WTC11 (cell line): Measurements from ENCODE around the gene IAH1. TPM values are rescaled to one million over a fixed set of nuclear protein-coding genes. Genes with fewer than 3 reads are reported as not detected.

ENCODE experiments used
- ATAC-seq: fragments of 200-7000 bp; cut with Tn5 transposase; 2 replicates; pipeline ENCODE4 v1.10.0; 2021; ENCODE audit warnings: mild to moderate bottlenecking, moderate library complexity
- CTCF ChIA-PET: fragments of 300-600 bp; sonication (Branson Sonifier 250); formaldehyde crosslinking; loops from one replicate; lab custom pipeline; 2021; ENCODE audit warnings: antibody characterized with exemption; lab: Charles Lee
- POLR2A ChIA-PET: fragments of 350-600 bp; sonication (Branson Sonifier 250); formaldehyde crosslinking; loops from one replicate; lab custom pipeline; 2021; ENCODE audit warnings: antibody characterized with exemption; lab: Charles Lee
- DNase-seq: peaks from one replicate; pipeline ENCODE4 v3.0.0; 2021; ENCODE audit warnings: low spot score
- H3K27ac Mint-ChIP-seq: 2 replicates; pipeline ENCODE4 v1.8.0; 2021; ENCODE audit warnings: mixed read lengths
- H3K27me3 Mint-ChIP-seq: 2 replicates; pipeline ENCODE4 v1.8.0; 2021; ENCODE audit warnings: low read depth, mild to moderate bottlenecking, moderate library complexity, mixed read lengths
- H3K36me3 Mint-ChIP-seq: 2 replicates; pipeline ENCODE4 v1.8.0; 2021; ENCODE audit warnings: mixed read lengths
- H3K4me1 Mint-ChIP-seq: 2 replicates; pipeline ENCODE4 v1.8.0; 2022; ENCODE audit warnings: mixed read lengths
- H3K4me3 Mint-ChIP-seq: 2 replicates; pipeline ENCODE4 v1.8.0; 2021; ENCODE audit warnings: mild to moderate bottlenecking, moderate library complexity, mixed read lengths
- H3K9me3 Mint-ChIP-seq: 2 replicates; pipeline ENCODE4 v1.8.0; 2021; ENCODE audit warnings: mixed read lengths
- ATF1 ChIP-seq: sonication (generic); formaldehyde crosslinking; IDR thresholded peaks from 2 replicates; pipeline ENCODE4 v1.8.1; 2023; ENCODE audit warnings: mild to moderate bottlenecking, moderate library complexity, missing genetic modification reagents
- CREM ChIP-seq: sonication (generic); formaldehyde crosslinking; IDR thresholded peaks from 2 replicates; pipeline ENCODE4 v1.8.1; 2022; ENCODE audit warnings: mild to moderate bottlenecking, missing genetic modification reagents, moderate library complexity
- EMX1 ChIP-seq: fragments of 250-450 bp; sonication (Bioruptor Pico); IDR thresholded peaks from 2 replicates; pipeline ENCODE4 v1.8.0; 2021; ENCODE audit warnings: mild to moderate bottlenecking
- FOXJ3 ChIP-seq: sonication (generic); formaldehyde crosslinking; IDR thresholded peaks from 2 replicates; pipeline ENCODE4 v1.9.0; 2021; ENCODE audit warnings: missing genetic modification reagents, mild to moderate bottlenecking, borderline replicate concordance
- HMGA2 ChIP-seq: fragments of 250-450 bp; sonication (Bioruptor Pico); IDR thresholded peaks from 2 replicates; pipeline ENCODE4 v1.4.0; 2021; ENCODE audit warnings: mild to moderate bottlenecking, moderate library complexity
- JUN ChIP-seq: sonication (generic); formaldehyde crosslinking; IDR thresholded peaks from 2 replicates; pipeline ENCODE4 v1.8.0; 2023; ENCODE audit warnings: mild to moderate bottlenecking, missing genetic modification reagents
- KAT7 ChIP-seq: sonication (generic); formaldehyde crosslinking; IDR thresholded peaks from 2 replicates; pipeline ENCODE4 v1.8.1; 2023; ENCODE audit warnings: missing genetic modification reagents, mild to moderate bottlenecking, borderline replicate concordance
- MYBL2 ChIP-seq: sonication (generic); formaldehyde crosslinking; IDR thresholded peaks from 2 replicates; pipeline ENCODE4 v1.8.1; 2023; ENCODE audit warnings: mild to moderate bottlenecking, moderate library complexity, missing genetic modification reagents
- NFE2L1 ChIP-seq: sonication (generic); formaldehyde crosslinking; IDR thresholded peaks from 2 replicates; pipeline ENCODE4 v1.8.1; 2023; ENCODE audit warnings: missing genetic modification reagents
- NR2C2 ChIP-seq: sonication (generic); formaldehyde crosslinking; IDR thresholded peaks from 2 replicates; pipeline ENCODE4 v1.8.0; 2022; ENCODE audit warnings: mild to moderate bottlenecking, missing genetic modification reagents
- RELA ChIP-seq: sonication (generic); formaldehyde crosslinking; IDR thresholded peaks from 2 replicates; pipeline ENCODE4 v1.8.1; 2022; ENCODE audit warnings: missing genetic modification reagents, mild to moderate bottlenecking, borderline replicate concordance
- RORB ChIP-seq: fragments of 250-450 bp; sonication (Bioruptor Pico); IDR thresholded peaks from 2 replicates; pipeline ENCODE4 v1.9.0; 2021; ENCODE audit warnings: mild to moderate bottlenecking
- SMAD4 ChIP-seq: sonication (generic); formaldehyde crosslinking; IDR thresholded peaks from 2 replicates; pipeline ENCODE4 v1.8.0; 2022; ENCODE audit warnings: mild to moderate bottlenecking, missing genetic modification reagents
- TCF7 ChIP-seq: sonication (generic); formaldehyde crosslinking; IDR thresholded peaks from 2 replicates; pipeline ENCODE4 v1.8.0; 2022; ENCODE audit warnings: mild to moderate bottlenecking, low read depth, missing genetic modification reagents, moderate library complexity
- ZBTB21 ChIP-seq: sonication (generic); formaldehyde crosslinking; IDR thresholded peaks from 2 replicates; pipeline ENCODE4 v1.8.1; 2023; ENCODE audit warnings: mild to moderate bottlenecking, missing genetic modification reagents, borderline replicate concordance
- ZNF138 ChIP-seq: sonication (generic); formaldehyde crosslinking; conservative IDR thresholded peaks from 2 replicates; pipeline ENCODE4 v1.8.1; 2022; ENCODE audit warnings: mild to moderate bottlenecking, moderate library complexity, missing genetic modification reagents
- ZNF317 ChIP-seq: sonication (generic); formaldehyde crosslinking; IDR thresholded peaks from 2 replicates; pipeline ENCODE4 v1.8.1; 2023; ENCODE audit warnings: low read depth, mild to moderate bottlenecking, moderate library complexity, missing genetic modification reagents, borderline replicate concordance
- total RNA-seq: library from RNA; stranded (reverse); gene quantifications from 3 replicates; pipeline ENCODE4 v1.2.3, GENCODE V29; 2021
- TF ChIP-seq, protein P1 (sequence below): sonication (generic); formaldehyde crosslinking; IDR thresholded peaks from 2 replicates; pipeline ENCODE4 v1.8.1; 2023; ENCODE audit warnings: mild to moderate bottlenecking, missing genetic modification reagents, borderline replicate concordance
- TF ChIP-seq, protein P2 (sequence below): fragments of 250-450 bp; sonication (Bioruptor Pico); IDR thresholded peaks from 2 replicates; pipeline ENCODE4 v2.1.2; 2022; ENCODE audit warnings: mild to moderate bottlenecking, moderate library complexity
- TF ChIP-seq, protein P3 (sequence below): fragments of 250-450 bp; sonication (Bioruptor Pico); conservative IDR thresholded peaks from 2 replicates; pipeline ENCODE4 v1.9.0; 2021; ENCODE audit warnings: mild to moderate bottlenecking
- TF ChIP-seq, protein P4 (sequence below): sonication (generic); formaldehyde crosslinking; IDR thresholded peaks from 2 replicates; pipeline ENCODE4 v1.8.0; 2023; ENCODE audit warnings: mild to moderate bottlenecking, missing genetic modification reagents
- TF ChIP-seq, protein P5 (sequence below): fragments of 250-450 bp; sonication (Bioruptor Pico); IDR thresholded peaks from 2 replicates; pipeline ENCODE4 v1.8.0; 2021; ENCODE audit warnings: mild to moderate bottlenecking

Gene IAH1
- total RNA-seq, 1 experiment from 2014 or later = 14.4 TPM

DNA sequence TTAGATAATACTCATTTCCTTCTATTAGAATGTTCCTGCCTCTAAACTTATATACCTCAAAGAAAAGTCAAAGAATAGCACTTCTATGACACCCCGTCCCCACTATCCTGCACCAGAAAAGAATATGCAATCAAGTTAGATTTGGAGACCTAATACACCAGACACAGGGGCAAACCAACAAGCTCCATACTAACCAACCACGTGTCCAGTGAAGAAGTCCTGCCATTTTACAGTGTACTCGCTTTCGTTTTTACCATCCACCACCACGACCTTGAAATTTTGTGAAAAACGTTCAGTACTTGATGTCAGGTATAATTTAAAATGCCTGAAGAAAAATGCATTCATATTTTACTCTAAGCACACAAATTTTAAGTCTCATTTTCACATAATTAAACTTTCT lies 62.2 kb downstream of the IAH1 start:
- TF ChIP-seq, protein P1, sequence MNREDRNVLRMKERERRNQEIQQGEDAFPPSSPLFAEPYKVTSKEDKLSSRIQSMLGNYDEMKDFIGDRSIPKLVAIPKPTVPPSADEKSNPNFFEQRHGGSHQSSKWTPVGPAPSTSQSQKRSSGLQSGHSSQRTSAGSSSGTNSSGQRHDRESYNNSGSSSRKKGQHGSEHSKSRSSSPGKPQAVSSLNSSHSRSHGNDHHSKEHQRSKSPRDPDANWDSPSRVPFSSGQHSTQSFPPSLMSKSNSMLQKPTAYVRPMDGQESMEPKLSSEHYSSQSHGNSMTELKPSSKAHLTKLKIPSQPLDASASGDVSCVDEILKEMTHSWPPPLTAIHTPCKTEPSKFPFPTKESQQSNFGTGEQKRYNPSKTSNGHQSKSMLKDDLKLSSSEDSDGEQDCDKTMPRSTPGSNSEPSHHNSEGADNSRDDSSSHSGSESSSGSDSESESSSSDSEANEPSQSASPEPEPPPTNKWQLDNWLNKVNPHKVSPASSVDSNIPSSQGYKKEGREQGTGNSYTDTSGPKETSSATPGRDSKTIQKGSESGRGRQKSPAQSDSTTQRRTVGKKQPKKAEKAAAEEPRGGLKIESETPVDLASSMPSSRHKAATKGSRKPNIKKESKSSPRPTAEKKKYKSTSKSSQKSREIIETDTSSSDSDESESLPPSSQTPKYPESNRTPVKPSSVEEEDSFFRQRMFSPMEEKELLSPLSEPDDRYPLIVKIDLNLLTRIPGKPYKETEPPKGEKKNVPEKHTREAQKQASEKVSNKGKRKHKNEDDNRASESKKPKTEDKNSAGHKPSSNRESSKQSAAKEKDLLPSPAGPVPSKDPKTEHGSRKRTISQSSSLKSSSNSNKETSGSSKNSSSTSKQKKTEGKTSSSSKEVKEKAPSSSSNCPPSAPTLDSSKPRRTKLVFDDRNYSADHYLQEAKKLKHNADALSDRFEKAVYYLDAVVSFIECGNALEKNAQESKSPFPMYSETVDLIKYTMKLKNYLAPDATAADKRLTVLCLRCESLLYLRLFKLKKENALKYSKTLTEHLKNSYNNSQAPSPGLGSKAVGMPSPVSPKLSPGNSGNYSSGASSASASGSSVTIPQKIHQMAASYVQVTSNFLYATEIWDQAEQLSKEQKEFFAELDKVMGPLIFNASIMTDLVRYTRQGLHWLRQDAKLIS (CRISPR knock-in tag) = no peak
- TF ChIP-seq ZNF138 (no peak), ATF1 (CRISPR knock-in tag) (no peak), EMX1 (no peak), SMAD4 (CRISPR knock-in tag) (no peak), NFE2L1 (no peak), FOXJ3 (CRISPR knock-in tag) (no peak), JUN (no peak), CREM (CRISPR knock-in tag) (no peak), KAT7 (CRISPR knock-in tag) (no peak)
- TF ChIP-seq, protein P2, sequence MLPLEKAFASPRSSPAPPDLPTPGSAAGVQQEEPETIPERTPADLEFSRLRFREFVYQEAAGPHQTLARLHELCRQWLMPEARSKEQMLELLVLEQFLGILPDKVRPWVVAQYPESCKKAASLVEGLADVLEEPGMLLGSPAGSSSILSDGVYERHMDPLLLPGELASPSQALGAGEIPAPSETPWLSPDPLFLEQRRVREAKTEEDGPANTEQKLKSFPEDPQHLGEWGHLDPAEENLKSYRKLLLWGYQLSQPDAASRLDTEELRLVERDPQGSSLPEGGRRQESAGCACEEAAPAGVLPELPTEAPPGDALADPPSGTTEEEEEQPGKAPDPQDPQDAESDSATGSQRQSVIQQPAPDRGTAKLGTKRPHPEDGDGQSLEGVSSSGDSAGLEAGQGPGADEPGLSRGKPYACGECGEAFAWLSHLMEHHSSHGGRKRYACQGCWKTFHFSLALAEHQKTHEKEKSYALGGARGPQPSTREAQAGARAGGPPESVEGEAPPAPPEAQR (CRISPR knock-in tag) = no peak
- TF ChIP-seq, protein P3, sequence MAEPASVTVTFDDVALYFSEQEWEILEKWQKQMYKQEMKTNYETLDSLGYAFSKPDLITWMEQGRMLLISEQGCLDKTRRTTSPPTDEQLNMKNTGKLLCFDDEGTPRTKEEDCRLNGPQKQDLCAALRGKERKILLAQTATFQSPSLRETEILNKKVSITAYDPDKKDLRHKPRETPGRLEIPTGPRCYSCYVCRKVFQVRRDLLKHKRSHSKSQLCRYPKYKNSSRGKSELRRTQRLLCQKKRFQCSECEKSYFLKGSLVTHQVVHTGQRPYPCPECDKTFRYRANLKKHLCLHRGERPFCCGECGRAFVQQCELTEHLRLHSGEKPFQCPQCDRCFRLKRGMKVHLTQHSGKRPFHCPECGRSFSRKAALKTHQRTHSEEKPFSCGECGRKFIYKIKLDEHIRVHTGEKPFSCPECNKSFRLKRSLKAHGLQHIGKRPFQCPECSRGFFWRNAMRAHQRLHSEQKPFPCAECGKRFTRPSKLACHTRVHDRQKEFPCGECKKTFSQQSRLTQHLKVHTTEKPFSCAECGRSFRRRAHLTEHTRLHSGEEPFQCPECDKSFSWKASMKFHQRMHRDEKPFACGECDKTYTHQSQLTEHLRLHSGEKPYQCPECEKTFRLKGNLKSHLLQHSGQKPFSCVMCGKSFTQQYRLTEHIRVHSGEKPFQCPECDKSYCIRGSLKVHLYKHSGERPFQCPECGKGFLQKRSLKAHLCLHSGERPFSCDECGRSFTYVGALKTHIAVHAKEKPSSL (CRISPR knock-in tag) = no peak
- TF ChIP-seq, protein P4, sequence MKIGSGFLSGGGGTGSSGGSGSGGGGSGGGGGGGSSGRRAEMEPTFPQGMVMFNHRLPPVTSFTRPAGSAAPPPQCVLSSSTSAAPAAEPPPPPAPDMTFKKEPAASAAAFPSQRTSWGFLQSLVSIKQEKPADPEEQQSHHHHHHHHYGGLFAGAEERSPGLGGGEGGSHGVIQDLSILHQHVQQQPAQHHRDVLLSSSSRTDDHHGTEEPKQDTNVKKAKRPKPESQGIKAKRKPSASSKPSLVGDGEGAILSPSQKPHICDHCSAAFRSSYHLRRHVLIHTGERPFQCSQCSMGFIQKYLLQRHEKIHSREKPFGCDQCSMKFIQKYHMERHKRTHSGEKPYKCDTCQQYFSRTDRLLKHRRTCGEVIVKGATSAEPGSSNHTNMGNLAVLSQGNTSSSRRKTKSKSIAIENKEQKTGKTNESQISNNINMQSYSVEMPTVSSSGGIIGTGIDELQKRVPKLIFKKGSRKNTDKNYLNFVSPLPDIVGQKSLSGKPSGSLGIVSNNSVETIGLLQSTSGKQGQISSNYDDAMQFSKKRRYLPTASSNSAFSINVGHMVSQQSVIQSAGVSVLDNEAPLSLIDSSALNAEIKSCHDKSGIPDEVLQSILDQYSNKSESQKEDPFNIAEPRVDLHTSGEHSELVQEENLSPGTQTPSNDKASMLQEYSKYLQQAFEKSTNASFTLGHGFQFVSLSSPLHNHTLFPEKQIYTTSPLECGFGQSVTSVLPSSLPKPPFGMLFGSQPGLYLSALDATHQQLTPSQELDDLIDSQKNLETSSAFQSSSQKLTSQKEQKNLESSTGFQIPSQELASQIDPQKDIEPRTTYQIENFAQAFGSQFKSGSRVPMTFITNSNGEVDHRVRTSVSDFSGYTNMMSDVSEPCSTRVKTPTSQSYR (CRISPR knock-in tag) = no peak
- TF ChIP-seq, all 79 proteins: peak for 0
- no peak for DNase-seq
- CTCF ChIA-PET = no interaction called here
- H3K4me1 Mint-ChIP-seq = 0 out of 2 replicates have a peak, but pooled peaks cover 5% of the 10 kb centered on the region
- H3K9me3 Mint-ChIP-seq = no peaks in the 10 kb centered on the region
- H3K27ac Mint-ChIP-seq = no peak overlapping the region
- POLR2A ChIA-PET = interaction anchor here (0.7 kb wide), 1 partner anchor 19 kb away, joined by 3 read pairs; the partner anchor contains the start of gene ADAM17
- H3K4me3 Mint-ChIP-seq = no peak overlapping the region
- 0 out of 2 replicates have a peak, but pooled peaks cover 2% of the 10 kb centered on the region for H3K36me3 Mint-ChIP-seq
- no peak for ATAC-seq
- no peaks in the 10 kb centered on the region for H3K27me3 Mint-ChIP-seq

DNA sequence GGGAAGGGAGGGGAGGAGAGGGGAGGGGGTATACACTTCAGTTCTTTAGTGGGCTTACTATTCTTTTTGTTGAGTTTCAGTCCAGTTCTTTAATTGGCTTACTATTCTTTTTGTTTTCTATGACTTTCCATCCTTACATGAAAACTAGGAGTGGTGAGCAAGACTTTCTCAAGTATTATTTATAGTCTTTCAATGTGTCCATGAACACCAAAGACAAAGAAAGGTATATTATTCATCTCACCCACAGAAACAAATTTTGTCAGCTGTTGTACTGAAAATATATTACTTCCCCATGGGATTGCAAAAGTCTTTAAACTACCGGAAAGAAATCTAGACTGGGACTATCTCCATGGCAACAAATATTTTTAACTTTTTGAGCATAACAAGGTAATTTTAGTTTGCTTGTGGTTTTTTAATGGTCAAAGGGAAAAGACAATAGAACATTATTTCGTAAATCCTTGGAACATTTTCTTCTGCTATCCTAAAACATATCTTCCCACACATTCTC lies 63.7 kb downstream of the IAH1 start:
- 0 out of 2 replicates have a peak, but pooled peaks cover 4% of the 10 kb centered on the region for H3K36me3 Mint-ChIP-seq
- no peak for ATAC-seq
- H3K9me3 Mint-ChIP-seq = no peaks in the 10 kb centered on the region
- H3K27ac Mint-ChIP-seq = no peak overlapping the region
- ChIA-PET CTCF (interaction anchor here (1.3 kb wide), 1 partner anchor 17 kb away, joined by 7 read pairs; no protein-coding TSS in a partner anchor), POLR2A (interaction anchor here (1.2 kb wide), 1 partner anchor 17 kb away, joined by 6 read pairs; the partner anchor contains the start of gene ADAM17)
- no peaks in the 10 kb centered on the region for H3K27me3 Mint-ChIP-seq
- H3K4me3 Mint-ChIP-seq = no peak overlapping the region
- TF ChIP-seq NFE2L1 (no peak), MYBL2 (no peak), HMGA2 (CRISPR knock-in tag) (no peak), TCF7 (CRISPR knock-in tag) (no peak), NR2C2 (CRISPR knock-in tag) (no peak), RORB (CRISPR knock-in tag) (no peak), RELA (CRISPR knock-in tag) (no peak), EMX1 (no peak), ZBTB21 (no peak), ZNF317 (CRISPR knock-in tag) (no peak)
- TF ChIP-seq, protein P2 (CRISPR knock-in tag) = no peak
- TF ChIP-seq, protein P5, sequence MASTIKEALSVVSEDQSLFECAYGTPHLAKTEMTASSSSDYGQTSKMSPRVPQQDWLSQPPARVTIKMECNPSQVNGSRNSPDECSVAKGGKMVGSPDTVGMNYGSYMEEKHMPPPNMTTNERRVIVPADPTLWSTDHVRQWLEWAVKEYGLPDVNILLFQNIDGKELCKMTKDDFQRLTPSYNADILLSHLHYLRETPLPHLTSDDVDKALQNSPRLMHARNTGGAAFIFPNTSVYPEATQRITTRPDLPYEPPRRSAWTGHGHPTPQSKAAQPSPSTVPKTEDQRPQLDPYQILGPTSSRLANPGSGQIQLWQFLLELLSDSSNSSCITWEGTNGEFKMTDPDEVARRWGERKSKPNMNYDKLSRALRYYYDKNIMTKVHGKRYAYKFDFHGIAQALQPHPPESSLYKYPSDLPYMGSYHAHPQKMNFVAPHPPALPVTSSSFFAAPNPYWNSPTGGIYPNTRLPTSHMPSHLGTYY (CRISPR knock-in tag) = no peak
- H3K4me1 Mint-ChIP-seq = 0 out of 2 replicates have a peak, but pooled peaks cover 5% of the 10 kb centered on the region
- no peak for DNase-seq
